HG02678 (cell line): ENCODE results near the gene IL27RA.

Source experiments
- ATAC-seq: cut with Tn5 transposase; IDR thresholded peaks from one replicate; pipeline ENCODE4 v1.9.1; 2021; ENCODE audit warnings: mild to moderate bottlenecking, moderate library complexity; ENCODE audit not compliant: unreplicated experiment

Gene IL27RA

DNA sequence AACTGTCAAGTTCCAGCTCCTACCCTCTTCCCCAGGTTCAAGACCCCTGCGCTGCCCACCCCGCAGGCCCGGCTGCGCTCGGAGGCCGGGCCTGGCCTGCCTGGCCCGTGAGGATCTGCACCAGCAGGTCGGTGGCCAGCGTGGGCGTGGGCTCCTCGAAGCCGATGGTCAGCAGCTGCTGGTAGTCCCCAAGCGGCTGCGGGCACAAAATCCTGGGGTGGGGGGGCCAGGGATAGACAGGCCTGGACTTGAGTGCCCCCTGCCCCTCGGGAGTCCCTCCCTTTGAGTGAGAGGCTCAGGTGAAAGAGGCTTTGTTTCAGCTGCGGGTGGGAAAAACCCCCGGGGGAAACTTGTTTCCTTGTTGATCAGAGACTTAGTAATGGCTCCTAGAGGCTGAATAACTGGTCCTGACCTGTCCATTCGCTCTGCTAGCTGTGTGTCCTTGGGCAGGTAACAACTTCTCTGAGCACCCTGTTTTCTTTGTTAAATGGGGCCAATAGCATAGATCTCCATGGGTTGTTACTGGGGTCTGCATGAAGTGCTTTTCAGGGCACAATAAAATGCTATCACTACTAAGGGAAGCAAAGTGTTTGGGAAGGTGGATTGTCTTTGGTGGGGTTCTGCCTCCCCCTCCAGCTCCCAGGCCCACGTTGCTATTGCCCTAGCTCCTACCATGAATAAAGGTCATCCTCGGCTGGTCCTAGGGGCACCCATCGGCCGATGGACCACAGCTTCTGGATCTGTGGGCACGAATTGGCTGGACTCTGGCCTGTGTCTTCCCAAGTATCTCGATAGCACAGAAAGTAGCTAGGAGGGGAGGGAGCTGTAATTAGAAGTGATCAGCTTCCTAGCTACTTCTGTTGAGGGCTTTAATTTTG, 50.5 kb downstream of the IL27RA start:
- peak; percentile 2 for ATAC-seq

DNA sequence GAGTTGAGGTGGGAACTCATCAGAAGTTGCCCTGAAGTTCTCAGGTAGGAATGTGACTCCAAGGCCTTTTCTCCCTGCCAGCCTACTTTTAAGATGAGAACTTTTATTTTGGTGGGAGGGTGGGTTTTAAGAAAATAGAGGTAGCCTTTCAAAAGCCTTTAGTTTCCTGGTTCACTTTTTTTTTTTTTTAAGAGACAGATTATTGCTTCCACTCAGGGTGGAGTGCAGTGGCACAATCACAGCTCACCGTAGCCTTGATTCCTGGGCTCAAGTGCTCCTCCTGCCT, 51.1 kb downstream of the IL27RA start:
- ATAC-seq: no peak

DNA sequence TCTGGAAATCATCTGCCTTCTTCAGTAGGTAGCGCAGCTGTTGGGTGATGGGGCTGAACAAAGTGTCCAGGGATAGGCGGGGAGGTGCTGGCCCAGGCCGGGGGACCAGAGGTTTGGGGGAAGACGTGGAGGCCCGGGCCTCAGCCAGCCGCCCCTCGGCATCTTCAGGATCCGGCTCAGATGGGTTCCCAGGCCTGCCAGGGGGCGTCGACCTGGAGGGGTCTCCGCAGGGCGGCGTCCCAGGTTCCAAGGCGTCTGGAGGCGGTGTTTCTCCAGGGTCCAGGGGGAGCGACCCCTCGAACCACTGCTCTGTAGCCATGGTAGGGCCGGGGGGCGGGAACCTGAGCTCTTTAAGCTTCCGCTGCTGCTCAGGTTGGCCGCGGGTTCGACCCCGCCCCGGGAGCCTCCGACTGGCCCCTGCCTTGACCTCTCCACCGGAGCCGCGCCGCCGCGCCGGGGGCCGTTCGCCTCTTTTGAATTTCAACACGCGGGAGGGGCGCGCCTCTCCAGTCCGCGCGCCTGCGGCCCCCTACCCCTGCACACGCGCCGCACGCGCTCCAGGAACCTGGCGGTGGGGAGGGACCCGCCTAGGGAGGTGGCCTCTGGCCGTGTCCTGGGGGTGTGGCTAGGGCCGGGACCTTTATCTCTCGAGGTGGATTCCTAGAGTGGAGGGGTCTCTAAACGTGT, 53.9 kb downstream of the IL27RA start, which contains the start of gene C19orf67:
Gene C19orf67, minus strand, starts transcription at position 475 of the 687 bp plus-strand sequence. Its CDS starts 156 bp downstream, at position 319.
- ATAC-seq: no peak

DNA sequence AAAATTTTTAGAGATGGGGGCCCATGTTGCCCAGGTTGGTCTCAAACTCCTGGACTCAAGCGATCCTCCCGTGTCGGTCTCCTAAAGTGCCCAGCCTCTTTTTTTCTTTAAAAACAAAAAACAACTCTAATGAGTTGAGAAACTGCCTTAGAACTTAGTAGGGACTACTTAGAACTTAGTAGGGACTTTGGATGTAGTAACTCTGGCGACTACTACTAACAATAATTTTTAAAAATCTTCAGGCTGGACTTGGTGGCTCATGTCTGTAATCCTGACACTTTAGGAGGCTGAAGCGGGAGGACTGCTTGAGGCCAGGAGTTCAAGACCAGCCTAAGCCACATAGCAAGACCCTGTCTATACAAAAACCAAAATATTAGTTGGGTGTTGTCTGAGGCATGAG, 54.5 kb downstream of the IL27RA start:
- no peak for ATAC-seq

DNA sequence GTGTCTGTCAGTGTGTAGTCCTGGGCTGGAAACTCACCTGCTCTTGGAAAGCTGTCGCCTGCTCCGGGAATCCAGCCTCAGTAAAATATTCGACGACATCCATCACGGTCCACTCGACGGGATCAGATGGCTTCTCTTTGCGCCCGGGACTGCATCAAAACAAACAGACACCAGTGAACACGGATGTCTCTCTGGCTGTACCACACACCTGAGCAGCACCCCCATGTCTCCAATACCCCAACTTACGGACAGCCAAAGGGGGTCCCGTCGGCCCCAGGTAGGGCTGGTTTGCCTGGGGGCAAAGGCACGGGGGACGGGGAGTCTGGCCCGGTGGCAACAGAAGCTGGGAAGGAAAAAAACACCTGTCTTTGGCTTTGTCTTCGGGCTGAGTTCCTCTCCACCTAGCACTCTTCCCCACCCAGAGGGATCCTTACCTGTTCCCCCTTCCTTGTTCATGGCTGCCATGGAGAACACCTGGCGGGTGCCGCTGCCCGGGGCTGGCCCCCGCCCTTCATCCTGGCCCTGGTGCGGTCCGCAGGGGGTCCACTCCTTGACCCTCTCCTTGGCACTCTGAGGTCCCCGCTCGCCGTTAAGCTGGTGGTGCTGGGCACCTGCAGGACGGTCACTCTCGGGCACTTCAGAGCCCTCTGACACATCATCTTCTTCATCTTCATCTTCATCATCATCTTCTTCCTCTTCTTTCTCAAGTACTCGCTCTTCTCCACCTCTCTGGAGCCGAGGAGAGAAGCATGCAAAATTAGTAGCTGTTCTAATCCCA, 57.3 kb downstream of the IL27RA start:
- no peak for ATAC-seq

DNA sequence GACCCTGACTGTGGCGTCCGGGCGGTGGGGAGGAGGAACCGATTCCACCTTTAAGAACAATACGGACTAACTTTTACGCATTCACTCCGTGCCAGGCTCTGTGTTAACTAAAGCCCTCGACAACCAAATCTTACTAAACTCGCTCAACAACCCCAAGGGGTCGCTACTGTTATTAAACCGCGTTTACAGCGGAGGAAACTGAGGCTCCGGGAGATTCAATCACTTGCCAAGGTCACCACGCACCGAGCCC, 57.8 kb downstream of the IL27RA start:
- ATAC-seq: no peak

DNA sequence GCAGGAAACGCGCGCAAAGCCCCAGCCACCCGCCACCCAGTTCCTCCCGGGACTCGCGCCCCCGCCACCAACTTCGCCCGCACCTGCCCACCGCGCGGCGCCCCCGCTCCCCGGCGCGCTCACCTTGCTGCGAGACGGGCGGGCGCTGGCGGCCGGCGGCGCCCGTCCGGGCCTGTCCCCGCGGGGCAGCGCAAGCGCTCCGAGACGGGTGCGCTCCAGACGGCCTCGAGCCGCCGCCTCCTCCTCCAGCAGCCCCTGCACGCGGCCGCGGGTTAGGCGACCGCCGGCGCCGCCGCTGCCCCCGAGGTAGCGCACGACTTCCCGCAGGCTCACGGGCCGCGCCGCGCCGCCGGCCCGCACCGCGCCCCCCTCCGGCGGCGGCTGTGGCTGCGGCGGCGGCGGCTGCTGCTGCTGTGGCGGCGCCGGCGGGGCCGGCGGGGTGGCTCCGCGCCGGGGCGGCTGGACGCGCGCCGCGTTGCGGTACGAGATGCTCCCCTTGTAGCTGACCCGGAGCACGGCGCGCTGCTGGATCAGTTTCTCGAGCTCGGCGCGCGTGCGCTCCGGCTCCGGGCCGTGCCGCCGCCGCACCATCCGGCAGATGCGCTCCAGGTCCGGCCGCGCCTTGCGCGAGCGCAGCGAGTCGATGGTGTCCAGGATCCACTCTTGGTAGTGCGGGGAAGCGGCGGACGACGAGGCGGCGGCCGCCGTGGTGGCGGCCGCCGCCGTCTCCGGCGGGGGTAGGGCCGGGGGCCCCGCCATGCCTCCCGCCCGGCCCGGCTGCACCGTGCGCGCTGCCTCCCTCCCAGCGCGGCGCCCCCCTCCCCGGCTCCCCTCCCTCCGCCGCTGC, 58.3 kb downstream of the IL27RA start:
- peak; percentile 27 for ATAC-seq

DNA sequence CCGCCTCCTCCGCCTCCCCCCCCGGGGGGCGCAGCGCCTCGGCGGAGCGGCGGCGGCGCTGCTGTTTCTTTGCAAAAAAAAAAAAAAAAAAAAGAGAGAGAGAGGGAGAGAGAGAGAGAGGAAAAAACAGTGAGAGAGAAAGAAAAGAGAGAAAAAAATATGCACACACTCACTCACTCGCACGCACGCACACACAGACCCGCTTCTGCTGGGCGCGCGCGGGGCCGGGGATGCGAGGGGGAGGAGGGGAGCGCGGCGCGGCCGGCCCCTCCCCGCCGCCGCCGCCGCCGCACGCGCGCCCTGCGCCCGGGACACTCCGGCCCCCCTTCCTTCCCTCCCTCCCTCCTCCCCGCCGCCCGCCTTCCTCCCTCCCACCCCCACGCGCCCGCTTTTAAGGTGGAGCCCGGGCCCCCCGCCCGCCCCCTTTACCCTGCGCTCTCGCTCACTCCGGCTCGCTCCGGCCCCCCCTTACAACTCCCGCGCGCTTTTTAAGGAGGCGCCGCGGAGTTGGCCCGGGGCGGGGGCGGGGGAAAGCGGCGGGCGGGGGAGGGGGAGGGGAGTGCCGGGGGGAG, 59.0 kb downstream of the IL27RA start, which contains the start of gene SAMD1:
Gene SAMD1, minus strand, starts transcription at position 243 of the 572 bp plus-strand sequence.
- ATAC-seq: peak; percentile 51

DNA sequence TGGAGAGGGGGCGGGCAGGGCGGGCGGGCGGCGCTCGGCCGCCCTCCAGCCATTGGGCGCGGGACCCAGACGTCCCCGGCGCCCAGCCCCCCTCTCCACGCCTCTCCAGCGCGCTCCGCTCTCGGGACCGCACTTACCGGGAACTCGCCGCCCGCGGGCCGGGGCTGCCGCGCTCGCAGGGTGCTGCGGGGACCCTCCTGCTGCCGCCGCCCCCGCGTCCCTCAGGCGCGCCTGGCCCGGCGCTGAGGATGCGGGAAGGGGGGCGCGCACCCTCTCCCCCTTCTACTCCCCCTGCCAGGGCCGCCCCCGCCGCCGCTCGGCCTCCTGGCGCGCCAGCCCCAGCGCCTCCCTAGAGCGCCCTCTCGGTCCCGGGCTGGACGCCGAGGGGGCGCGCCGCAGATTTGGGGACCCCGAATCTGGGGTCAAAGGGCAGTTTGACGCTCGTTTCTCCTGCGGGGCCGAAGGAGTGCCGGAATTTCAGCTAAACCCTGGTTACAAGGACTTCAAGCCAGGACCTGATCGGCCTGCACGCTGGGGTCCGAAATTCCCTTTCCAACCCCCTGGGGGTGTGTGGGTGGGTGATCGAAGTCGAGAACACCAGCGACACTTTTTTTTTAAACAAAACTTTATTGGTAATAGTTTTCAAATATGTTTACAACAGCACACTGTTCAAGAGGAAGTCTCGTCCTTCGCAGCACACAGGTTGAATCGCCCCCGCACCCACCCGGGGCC, 59.7 kb downstream of the IL27RA start:
- ATAC-seq: peak; percentile 65

DNA sequence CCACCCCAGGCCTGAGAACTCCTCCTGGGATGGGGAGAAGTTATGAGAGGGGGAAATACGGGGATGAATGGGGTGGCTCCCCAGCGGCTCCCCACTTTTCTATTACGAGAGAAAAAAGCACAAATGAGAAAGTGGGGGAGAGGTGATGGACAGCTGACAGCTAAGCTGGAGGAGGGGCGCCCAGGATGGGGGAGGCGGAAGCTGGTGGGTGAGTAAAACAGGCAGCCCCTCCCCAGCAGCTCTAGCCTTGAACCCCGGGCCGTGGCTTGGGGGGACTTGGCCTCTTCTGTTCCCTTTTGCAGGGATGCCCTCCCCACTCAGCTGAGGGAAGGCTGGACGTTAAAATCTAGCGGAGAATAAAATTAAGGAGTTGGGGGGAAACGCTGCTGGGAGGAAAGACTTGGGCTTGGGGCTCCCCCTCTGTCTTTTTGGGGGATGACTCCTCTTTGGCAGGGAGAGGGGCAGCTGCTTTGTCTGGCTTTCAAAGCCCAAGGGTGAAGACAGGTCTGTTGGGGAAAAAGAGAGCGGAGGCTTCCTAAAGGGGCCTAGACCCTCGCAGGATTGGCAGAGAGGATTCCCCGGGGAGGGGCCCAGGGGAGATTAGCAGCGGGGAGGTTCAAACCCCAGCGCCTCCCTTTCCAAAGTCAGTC, 60.4 kb downstream of the IL27RA start:
- peak; percentile 3 for ATAC-seq

DNA sequence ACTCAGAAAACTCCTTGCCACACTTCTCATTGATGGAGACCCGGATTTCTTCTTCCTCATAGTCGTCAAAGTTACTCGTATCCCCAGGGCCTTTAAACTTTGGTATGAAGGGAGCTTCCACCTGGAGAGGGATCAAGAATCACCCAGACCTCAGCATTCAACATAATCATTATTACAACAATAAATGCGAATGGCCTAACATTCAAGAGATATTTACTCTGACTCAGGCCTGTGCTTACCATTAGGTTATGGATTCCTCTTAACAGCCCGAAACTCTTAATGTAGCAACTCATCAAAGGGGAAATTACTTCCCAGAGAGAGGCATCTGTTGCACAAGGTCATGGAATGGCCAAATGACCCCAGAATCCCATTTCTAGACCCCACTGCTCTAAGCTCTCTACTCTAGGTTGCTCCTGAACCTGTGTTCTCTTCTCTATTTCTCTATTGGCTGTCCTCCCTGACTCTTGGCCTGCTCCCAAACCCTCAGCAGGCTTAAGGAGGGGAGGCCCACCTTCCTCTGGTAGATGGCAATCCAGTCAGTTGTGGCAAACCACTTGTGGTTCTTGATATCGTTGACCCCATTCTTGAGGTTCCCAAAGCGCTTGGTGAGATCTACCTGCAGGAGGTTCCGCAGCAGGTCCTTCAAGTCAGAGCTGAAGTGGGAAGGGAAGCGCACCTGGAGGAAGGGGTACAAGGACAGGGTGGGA, 61.7 kb downstream of the IL27RA start:
- ATAC-seq: no peak

DNA sequence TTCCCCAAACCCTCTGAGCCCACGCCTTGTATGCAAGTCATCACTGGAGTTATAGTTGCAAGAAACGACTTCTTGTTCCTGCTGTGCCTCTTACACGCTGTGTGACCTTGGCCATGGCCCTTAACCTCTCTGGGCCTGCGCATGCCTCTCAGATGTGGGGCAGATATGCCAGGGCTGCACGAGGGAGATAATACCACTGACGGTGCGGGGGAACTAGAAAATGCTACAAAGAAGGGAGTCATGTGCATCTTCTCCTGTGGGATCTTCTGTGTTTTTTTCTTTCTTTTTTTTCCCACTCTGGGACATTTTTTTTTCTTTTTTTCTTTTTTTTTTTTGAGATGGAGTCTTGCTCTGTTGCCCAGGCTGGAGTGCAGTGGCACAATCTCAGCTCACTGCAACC, 63.3 kb downstream of the IL27RA start:
- no peak for ATAC-seq

DNA sequence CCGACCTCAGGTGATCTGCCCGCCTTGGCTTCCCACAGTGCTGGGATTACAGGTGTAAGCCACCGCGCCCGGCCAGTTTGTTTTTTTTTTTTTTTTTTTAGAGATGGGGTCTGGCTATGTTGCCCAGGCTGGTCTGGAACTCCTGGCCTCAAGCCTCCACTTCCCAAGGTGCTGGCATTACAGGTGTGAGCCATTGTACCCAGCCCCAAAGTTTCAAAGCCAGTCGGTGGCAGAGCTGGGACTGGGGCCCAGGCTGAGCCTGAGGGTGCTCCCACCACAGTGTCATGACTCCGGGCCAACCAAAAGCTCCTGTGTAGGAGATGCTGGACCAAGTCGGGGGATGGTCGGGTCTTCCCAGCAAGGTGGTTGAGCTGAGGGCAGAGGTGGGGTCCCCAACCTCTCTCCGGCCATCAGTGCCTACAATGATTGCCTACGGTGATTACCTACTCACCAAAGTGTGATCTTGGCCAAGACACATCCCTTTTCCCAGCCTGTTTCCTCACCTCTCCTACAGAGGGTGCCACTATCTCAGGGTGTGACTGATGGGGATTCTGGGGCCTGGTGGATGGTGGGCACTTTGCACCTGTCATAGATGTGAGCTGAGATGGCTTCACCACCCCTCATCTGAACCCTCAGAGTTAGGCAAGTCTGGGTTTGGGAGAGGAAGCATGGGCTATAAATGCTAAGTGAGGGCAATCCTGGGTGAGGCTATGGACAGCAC, 64.9 kb downstream of the IL27RA start:
- no peak for ATAC-seq

DNA sequence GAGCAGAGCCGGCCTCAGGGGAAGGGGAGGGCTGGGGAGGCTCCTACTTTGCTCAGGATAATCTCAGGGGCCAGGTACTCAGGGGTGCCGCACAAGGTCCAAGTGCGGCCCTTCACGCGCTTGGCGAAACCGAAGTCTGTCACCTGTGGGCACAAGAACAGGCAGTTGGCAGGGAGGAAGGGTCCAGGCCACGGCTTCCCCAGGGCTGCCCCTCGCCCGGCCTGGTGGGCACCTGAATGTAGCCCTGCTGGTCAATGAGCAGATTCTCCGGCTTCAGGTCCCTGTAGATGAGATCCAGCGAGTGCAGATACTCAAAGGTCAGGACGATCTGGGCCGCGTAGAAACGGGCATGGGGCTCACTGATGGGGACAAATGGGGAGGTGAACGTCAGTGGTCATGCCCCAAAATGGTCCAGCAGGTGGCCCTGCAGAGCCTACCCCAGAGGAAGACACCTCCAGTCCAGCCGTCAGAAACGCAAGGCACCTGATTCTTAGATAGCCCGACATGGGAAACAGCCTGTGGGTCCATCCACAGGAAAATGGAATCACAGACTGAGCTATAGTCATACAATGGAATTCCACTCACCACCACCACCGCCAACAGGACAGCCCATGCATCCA, 66.1 kb downstream of the IL27RA start:
- no peak for ATAC-seq

DNA sequence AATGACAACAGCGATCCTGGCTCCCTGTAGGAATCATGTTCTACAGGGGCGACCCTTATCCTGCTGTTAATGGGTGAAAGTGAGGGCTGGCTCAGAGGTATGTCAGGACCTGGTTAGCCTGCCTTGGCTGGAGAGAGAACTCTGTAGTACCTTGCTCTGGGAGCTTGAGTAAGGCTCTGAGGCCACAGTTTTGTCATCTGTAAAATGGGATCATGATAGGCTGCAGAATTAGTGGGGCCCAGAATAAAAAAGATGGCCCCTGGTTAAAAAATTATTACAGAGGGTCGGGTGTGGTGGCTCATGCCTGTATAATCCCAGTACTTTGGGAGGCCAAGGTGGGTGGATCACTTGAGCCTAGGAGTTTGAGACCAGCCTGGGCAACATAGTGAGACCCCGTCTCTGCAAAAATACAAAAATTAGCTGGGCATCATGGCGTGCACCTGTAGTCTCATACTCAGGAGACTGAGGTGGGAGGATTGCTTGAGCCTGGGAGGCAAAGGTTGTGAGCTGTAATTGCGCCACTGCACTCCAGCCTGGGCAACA, 69.5 kb downstream of the IL27RA start:
- no peak for ATAC-seq

DNA sequence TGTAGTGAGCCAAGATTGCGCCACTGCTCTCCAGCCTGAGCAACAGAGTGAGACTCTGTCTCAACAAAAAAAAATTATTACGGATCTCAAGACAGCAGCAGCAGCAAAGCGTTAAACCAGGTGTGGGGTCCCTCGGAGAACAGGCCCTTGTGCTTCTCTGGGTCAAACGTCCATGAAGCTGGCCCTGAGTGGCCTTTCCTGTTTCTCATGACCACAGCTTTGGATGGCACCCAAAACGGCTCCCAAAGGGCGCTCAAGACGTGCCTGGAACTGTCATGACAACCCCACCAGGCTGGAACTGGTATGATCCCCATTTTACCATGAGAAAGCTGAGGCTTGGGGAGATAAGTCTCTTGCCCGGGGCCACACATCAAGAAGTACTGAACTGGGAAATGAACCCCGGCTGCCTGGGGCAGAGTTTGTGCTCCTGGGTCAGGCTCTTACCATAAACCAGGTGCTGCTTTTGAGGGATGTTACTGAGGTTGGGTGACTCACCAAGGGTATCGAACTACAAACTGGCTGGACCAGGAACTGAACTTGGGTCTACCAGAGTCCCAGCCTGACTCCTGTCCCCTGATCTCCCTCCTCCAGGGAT, 70.6 kb downstream of the IL27RA start:
- no peak for ATAC-seq

DNA sequence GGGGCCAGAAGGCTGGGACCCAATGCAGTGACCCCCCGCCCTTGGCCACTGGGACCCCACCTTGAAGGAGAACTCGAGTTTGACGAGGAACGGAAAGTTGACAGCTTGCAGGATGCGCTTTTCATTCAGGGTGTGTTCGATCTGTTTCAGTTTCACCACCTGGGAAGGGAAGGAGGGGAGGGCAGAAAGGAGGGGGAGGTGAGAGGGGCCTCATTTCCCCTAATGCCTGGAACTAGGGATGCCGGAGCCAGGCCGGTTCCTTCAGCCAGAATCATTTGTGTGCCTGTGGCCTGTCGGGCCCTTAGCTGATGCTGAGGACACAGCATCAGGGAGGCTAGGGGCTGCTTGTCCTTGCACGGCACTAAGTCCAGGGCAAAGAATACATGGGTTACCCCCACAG, 71.2 kb downstream of the IL27RA start:
- ATAC-seq: no peak
